GM06990 (cell line): ENCODE data around the gene ZNF263.

ENCODE experiments used
- DNase-seq: peaks from one replicate; pipeline ENCODE4 v3.0.0-alpha.2; 2011; ENCODE audit not compliant: insufficient read length; ENCODE audit errors: extremely low read depth
- H3K27me3 ChIP-seq: replicated peaks from 2 replicates; pipeline ENCODE4 v1.6.0; 2011; ENCODE audit warnings: low read length; ENCODE audit not compliant: control insufficient read depth, insufficient read depth
- H3K36me3 ChIP-seq: 2 replicates; pipeline ENCODE4 v1.5.1; 2011; ENCODE audit warnings: low read length; ENCODE audit not compliant: control insufficient read depth, insufficient read depth
- H3K4me3 ChIP-seq: replicated peaks from 2 replicates; pipeline ENCODE4 v1.5.1; 2011; ENCODE audit warnings: low read depth, mild to moderate bottlenecking, control low read depth, low read length
- CTCF ChIP-seq: IDR thresholded peaks from 2 replicates; pipeline ENCODE4 v1.5.1; 2011; ENCODE audit warnings: low read length, control low read depth, mild to moderate bottlenecking, inconsistent platforms; ENCODE audit not compliant: insufficient read depth, poor library complexity, severe bottlenecking

The ZNF263 gene

DNA sequence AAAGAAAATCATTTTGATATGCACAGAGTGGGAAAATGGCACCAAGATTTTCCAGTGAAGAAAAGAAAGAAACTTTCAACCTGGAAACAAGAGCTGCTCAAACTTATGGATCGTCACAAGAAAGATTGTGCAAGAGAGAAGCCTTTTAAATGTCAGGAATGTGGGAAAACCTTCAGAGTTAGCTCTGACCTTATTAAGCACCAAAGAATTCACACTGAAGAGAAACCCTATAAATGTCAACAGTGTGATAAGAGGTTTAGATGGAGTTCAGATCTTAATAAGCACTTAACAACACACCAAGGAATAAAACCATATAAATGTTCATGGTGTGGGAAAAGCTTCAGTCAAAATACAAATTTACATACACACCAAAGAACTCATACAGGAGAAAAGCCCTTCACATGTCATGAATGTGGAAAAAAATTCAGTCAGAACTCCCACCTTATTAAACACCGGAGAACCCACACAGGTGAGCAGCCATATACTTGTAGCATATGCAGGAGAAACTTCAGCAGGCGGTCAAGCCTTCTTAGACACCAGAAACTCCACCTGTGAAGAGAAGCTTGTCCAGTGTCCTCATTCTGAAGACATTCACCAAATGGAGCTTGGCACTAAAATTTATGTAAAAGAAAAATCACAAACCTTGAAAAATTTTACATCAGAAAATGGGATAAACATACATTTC lies 34.2 kb downstream of the ZNF263 start:
- TF ChIP-seq CTCF = no peak
- no peak overlapping the region for H3K4me3 ChIP-seq
- no peak for DNase-seq

GRCh38 chr16:3321816-3322215 lies 38.5 kb downstream of the ZNF263 start:
- Histone ChIP-seq H3K4me3 (no peak overlapping the region), H3K27me3 (no peaks in the 10 kb centered on the region), H3K36me3 (no peaks in the 10 kb centered on the region)
- TF ChIP-seq CTCF = no peak
- no peak for DNase-seq

More for the DNA sequence above, 34.2 kb downstream of the ZNF263 start:
- Histone ChIP-seq H3K27me3 (no peaks in the 10 kb centered on the region), H3K36me3 (peaks cover 3% of the 10 kb centered on the region)

GRCh38 chr16:3327514-3327913 lies 44.2 kb downstream of the ZNF263 start:
- H3K4me3 ChIP-seq = no peak overlapping the region
- TF ChIP-seq CTCF = no peak
- DNase-seq = no peak
- no peaks in the 10 kb centered on the region for H3K36me3 ChIP-seq
- no peaks in the 10 kb centered on the region for H3K27me3 ChIP-seq

DNA sequence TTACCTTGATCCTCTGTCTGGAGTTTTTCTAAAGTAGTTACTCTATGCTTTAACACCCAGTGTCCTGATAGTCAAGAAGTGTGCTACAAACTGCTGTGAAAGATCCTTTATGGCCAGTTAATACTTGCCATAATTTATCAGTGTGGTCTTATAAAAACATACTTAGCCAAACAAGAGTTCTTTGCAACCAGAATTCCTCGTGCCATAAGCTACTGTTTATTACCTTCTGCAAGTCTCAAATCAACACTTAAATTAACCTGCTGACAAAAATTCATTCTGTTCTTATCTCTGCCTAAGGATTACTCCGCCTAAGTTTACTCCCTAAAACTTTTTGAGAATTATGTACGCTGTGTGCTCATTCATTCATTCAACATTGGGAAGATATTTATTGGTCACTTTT lies 44.8 kb downstream of the ZNF263 start:
- TF ChIP-seq CTCF = no peak
- no peaks in the 10 kb centered on the region for H3K27me3 ChIP-seq
- no peak for DNase-seq
- no peak overlapping the region for H3K4me3 ChIP-seq
- H3K36me3 ChIP-seq = no peaks in the 10 kb centered on the region

- no peak overlapping the region for H3K4me3 ChIP-seq
- no peak for DNase-seq
- TF ChIP-seq CTCF = no peak
- H3K36me3 ChIP-seq = no peaks in the 10 kb centered on the region
- H3K27me3 ChIP-seq = no peaks in the 10 kb centered on the region
Measured at GRCh38 chr16:3328643-3329042, 45.4 kb downstream of the ZNF263 start.
